Liver (tissue), 9 donors: Measurements from ENCODE around the gene NDUFA12. TPM values are rescaled to one million over a fixed set of nuclear protein-coding genes. Genes with fewer than 3 reads are reported as not detected.

Experiments used
- DNase-seq: peaks from one replicate; pipeline ENCODE4 v3.0.0-alpha.2; 2017; ENCODE audit warnings: low spot score
- H3K27ac ChIP-seq, 2 donors: one replicate each; pipeline ENCODE4 v1.7.0; 2013; ENCODE audit warnings: inconsistent platforms in 2 of 2, low read length in 2 of 2, control low read depth in 1 of 2, low read depth in 1 of 2, mild to moderate bottlenecking in 1 of 2
- H3K27me3 ChIP-seq, 4 donors: one replicate each; pipeline versions ENCODE4 v1.6.1 to v1.7.0; 2013; ENCODE audit warnings: low read length in 3 of 4, inconsistent platforms in 1 of 4, mild to moderate bottlenecking in 1 of 4, moderate library complexity in 1 of 4; ENCODE audit not compliant: control insufficient read depth in 4 of 4, insufficient read depth in 4 of 4
- H3K36me3 ChIP-seq, 4 donors: one replicate each; pipeline versions ENCODE4 v1.6.1 to v1.7.0; 2013; ENCODE audit warnings: low read length in 3 of 4, mild to moderate bottlenecking in 3 of 4, low read depth in 1 of 4, moderate library complexity in 1 of 4; ENCODE audit not compliant: control insufficient read depth in 4 of 4, insufficient read depth in 3 of 4
- H3K4me1 ChIP-seq, 4 donors: one replicate each; pipeline versions ENCODE4 v1.6.1 to v1.7.0; 2013; ENCODE audit warnings: low read length in 3 of 4, mild to moderate bottlenecking in 3 of 4, moderate library complexity in 1 of 4; ENCODE audit not compliant: control insufficient read depth in 4 of 4, insufficient read depth in 4 of 4
- H3K4me3 ChIP-seq, 3 donors: one replicate each; pipeline versions ENCODE4 v1.6.1 to v1.7.0; 2013; ENCODE audit warnings: low read length in 3 of 3, control low read depth in 1 of 3, low read depth in 1 of 3, mild to moderate bottlenecking in 1 of 3
- H3K9ac ChIP-seq, 2 donors: one replicate each; pipeline ENCODE4 v1.7.0; 2013; ENCODE audit warnings: low read length in 2 of 2, mild to moderate bottlenecking in 2 of 2, moderate library complexity in 2 of 2, control low read depth in 1 of 2, low read depth in 1 of 2
- H3K9me3 ChIP-seq, 4 donors: one replicate each; pipeline versions ENCODE4 v1.6.1 to v1.7.0; 2013; ENCODE audit warnings: low read length in 3 of 4; ENCODE audit not compliant: control insufficient read depth in 4 of 4
- FOXA1 ChIP-seq: IDR thresholded peaks from 2 replicates; pipeline ENCODE4 v1.6.1; 2016; ENCODE audit warnings: antibody characterized with exemption
- GABPA ChIP-seq, 2 donors: IDR thresholded peaks in 1 of 2; conservative IDR thresholded peaks in 1 of 2; 2 replicates each; pipeline ENCODE4 v1.6.1; 2016; ENCODE audit warnings: antibody characterized with exemption in 2 of 2, mild to moderate bottlenecking in 1 of 2, moderate library complexity in 1 of 2
- JUND ChIP-seq, 2 donors: IDR thresholded peaks; 2 replicates each; pipeline ENCODE4 v1.6.1; 2016; ENCODE audit warnings: antibody characterized with exemption in 2 of 2
- NR2F2 ChIP-seq: IDR thresholded peaks from 2 replicates; pipeline ENCODE4 v1.6.1; 2016; ENCODE audit warnings: antibody characterized with exemption
- RXRA ChIP-seq, 2 donors: IDR thresholded peaks; 2 replicates each; pipeline ENCODE4 v1.6.1; 2017 to 2018; ENCODE audit warnings: antibody characterized with exemption in 2 of 2, mild to moderate bottlenecking in 1 of 2
- SP1 ChIP-seq: IDR thresholded peaks from 2 replicates; pipeline ENCODE4 v1.6.1; 2018; ENCODE audit warnings: antibody characterized with exemption, mild to moderate bottlenecking
- TAF1 ChIP-seq: conservative IDR thresholded peaks from 2 replicates; pipeline ENCODE4 v1.6.1; 2016; ENCODE audit warnings: antibody characterized with exemption, mild to moderate bottlenecking
- WGBS: extraction: QIAGEN DNeasy Blood & Tissue Kit; methylation state at CpG from one replicate; pipeline ENCODE4 v1.1.7; 2013; 5-methylcytosine and 5-hydroxymethylcytosine counted together
- polyA plus RNA-seq, 2 donors: library from polyadenylated mRNA; stranded (reverse) in 1 of 2; unstranded in 1 of 2; fragments of 200-250 nt in 1 of 2; fragments of >200 nt in 1 of 2; fragmentation: Nextera tagmentation in 1 of 2; extraction: Ambion mirVana in 1 of 2; gene quantifications; one replicate each; pipeline versions ENCODE4 v1.2.1 to v1.2.3, GENCODE V29; 2013 to 2015
- total RNA-seq, 2 donors: library from RNA; depleted of rRNA; stranded (reverse); fragments of >200 nt; gene quantifications; one replicate each; pipeline ENCODE4 v1.2.3, GENCODE V29; 2014
- TF ChIP-seq, protein P1 (sequence below): IDR thresholded peaks from 2 replicates; pipeline ENCODE4 v1.6.1; 2016; ENCODE audit warnings: antibody characterized with exemption
- TF ChIP-seq, protein P2 (sequence below): IDR thresholded peaks from 2 replicates; pipeline ENCODE4 v1.6.1; 2016; ENCODE audit warnings: antibody characterized with exemption
- TF ChIP-seq, protein P3 (sequence below): IDR thresholded peaks from 2 replicates; pipeline ENCODE4 v1.6.1; 2016; ENCODE audit warnings: antibody characterized with exemption, mild to moderate bottlenecking
- donor health status: healthy.
- donor health status: healthy.
- donor health status: healthy.
- donor health status: healthy.
- donor health status: healthy.

Gene NDUFA12
- total and polyA plus RNA-seq, 4 donors: 34.8 to 91.8 (median 57.4) TPM

DNA sequence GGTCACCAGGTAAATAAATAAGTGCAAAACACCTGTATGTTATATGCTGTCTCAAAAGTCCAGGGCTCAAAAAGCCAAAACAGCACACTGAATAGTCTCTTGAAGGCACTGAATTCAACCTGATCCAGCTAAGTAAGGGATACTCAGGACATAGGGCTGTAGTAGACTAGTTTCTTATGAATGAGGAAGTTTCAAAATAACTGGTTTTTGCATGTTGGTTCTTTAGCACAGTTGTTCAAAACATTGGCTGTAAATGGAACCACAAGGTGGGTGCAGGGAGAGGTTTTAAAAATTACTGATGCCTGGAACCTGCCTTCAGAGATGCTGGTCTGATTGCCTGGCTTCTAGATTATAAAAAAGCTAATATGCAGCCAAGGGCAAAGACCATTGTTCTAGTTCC is 34.1 kb downstream of the NDUFA12 start:
- Histone ChIP-seq H3K36me3 (peaks cover 0 to 12% (median 3%) of the 10 kb centered on the region in 4 donors), H3K9ac (no peak overlapping the region), H3K9me3 (no peaks in the 10 kb centered on the region), H3K4me1 (peaks cover 0 to 4% (median 0%) of the 10 kb centered on the region in 4 donors), H3K27me3 (no peaks in the 10 kb centered on the region), H3K27ac (no peak overlapping the region), H3K4me3 (no peak overlapping the region)
- DNase-seq: no peak
- TF ChIP-seq FOXA1 (no peak), GABPA (IDR thresholded peaks at IDR 0.05 in 1 of 2, conservative IDR thresholded peaks at IDR 0.05 in 1 of 2) (no peak), NR2F2 (no peak)
- TF ChIP-seq, protein P1, sequence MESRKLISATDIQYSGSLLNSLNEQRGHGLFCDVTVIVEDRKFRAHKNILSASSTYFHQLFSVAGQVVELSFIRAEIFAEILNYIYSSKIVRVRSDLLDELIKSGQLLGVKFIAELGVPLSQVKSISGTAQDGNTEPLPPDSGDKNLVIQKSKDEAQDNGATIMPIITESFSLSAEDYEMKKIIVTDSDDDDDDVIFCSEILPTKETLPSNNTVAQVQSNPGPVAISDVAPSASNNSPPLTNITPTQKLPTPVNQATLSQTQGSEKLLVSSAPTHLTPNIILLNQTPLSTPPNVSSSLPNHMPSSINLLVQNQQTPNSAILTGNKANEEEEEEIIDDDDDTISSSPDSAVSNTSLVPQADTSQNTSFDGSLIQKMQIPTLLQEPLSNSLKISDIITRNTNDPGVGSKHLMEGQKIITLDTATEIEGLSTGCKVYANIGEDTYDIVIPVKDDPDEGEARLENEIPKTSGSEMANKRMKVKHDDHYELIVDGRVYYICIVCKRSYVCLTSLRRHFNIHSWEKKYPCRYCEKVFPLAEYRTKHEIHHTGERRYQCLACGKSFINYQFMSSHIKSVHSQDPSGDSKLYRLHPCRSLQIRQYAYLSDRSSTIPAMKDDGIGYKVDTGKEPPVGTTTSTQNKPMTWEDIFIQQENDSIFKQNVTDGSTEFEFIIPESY: no peak
- TF ChIP-seq, protein P2, sequence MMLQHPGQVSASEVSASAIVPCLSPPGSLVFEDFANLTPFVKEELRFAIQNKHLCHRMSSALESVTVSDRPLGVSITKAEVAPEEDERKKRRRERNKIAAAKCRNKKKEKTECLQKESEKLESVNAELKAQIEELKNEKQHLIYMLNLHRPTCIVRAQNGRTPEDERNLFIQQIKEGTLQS: no peak

DNA sequence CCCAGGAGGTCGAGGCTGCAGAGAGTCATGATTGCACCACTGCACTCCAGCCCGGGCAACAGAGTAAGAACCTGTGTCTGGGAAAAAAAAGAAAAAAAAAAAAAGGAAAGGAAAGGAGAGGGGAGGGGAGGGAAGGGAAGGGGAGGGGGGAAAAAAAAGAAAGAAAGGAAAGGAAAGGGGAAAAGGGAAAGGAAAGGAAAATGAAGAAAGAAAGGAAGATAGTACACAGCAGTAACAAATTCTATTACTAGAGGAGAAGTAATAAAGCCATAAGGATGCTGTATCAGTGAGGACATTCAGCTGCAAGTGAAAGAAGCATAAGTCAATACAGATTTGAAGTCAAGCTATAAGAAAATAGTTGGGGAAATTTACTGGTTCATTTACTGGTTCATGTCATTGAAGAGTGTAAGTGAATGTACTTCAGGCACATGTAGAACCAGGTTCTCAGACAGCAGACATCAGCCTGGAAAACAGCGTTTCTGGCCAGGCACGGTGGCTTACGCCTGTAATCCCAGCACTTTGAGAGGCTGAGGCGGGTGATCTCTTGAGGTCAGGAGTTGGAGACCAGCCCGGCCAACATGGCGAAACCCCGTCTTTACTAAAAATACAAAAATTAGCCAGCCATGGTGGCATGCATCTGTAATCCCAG is 37.4 kb downstream of the NDUFA12 start:
- Histone ChIP-seq H3K27me3 (no peaks in the 10 kb centered on the region), H3K9ac (no peak overlapping the region), H3K4me3 (no peak overlapping the region), H3K4me1 (peaks cover 0 to 4% (median 0%) of the 10 kb centered on the region in 4 donors), H3K9me3 (no peaks in the 10 kb centered on the region), H3K36me3 (peaks cover 0 to 7% (median 2%) of the 10 kb centered on the region in 4 donors), H3K27ac (no peak overlapping the region)
- 97% methylated on average over 9 of the region's 9 CpGs for WGBS
- DNase-seq: no peak
- no peak for TF ChIP-seq SP1
- no peak for TF ChIP-seq RXRA (IDR thresholded peaks at IDR 0.05)
- no peak for TF ChIP-seq NR2F2
- no peak for TF ChIP-seq JUND (IDR thresholded peaks at IDR 0.05)
- TF ChIP-seq, protein P2: no peak

DNA sequence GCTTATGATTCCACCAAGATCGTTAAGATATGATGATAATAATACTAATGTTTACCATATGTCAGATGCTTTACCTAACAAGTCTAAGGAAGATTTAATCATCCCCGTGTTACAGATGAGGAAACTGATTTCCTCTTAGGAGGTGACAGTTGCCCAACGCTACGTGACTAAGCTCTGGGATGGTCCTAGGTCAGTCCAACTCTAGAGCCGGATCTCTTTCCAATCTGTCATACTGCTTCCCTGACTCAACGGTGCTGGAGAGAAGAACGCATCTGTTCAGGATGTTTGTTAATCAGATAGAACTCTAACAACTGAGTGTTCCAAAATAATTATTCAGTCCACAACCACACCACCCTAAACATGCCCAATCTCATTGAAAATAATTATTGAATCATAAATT is 39.8 kb downstream of the NDUFA12 start:
- DNase-seq: no peak
- no peaks in the 10 kb centered on the region for H3K9me3 ChIP-seq
- TF ChIP-seq GABPA (IDR thresholded peaks at IDR 0.05 in 1 of 2, conservative IDR thresholded peaks at IDR 0.05 in 1 of 2) (no peak), TAF1 (no peak), FOXA1 (no peak)
- TF ChIP-seq, protein P3, sequence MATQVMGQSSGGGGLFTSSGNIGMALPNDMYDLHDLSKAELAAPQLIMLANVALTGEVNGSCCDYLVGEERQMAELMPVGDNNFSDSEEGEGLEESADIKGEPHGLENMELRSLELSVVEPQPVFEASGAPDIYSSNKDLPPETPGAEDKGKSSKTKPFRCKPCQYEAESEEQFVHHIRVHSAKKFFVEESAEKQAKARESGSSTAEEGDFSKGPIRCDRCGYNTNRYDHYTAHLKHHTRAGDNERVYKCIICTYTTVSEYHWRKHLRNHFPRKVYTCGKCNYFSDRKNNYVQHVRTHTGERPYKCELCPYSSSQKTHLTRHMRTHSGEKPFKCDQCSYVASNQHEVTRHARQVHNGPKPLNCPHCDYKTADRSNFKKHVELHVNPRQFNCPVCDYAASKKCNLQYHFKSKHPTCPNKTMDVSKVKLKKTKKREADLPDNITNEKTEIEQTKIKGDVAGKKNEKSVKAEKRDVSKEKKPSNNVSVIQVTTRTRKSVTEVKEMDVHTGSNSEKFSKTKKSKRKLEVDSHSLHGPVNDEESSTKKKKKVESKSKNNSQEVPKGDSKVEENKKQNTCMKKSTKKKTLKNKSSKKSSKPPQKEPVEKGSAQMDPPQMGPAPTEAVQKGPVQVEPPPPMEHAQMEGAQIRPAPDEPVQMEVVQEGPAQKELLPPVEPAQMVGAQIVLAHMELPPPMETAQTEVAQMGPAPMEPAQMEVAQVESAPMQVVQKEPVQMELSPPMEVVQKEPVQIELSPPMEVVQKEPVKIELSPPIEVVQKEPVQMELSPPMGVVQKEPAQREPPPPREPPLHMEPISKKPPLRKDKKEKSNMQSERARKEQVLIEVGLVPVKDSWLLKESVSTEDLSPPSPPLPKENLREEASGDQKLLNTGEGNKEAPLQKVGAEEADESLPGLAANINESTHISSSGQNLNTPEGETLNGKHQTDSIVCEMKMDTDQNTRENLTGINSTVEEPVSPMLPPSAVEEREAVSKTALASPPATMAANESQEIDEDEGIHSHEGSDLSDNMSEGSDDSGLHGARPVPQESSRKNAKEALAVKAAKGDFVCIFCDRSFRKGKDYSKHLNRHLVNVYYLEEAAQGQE: no peak
- TF ChIP-seq, protein P2: no peak
- no peak overlapping the region for H3K9ac ChIP-seq
- H3K27me3 ChIP-seq: no peaks in the 10 kb centered on the region
- H3K27ac ChIP-seq: no peak overlapping the region
- H3K4me3 ChIP-seq: no peak overlapping the region
- WGBS: 92% methylated on average over 7 of the region's 7 CpGs
- H3K36me3 ChIP-seq: no peaks in the 10 kb centered on the region
- peaks cover 0 to 4% (median 0%) of the 10 kb centered on the region in 4 donors for H3K4me1 ChIP-seq
